ENCODE data around the gene KIF7.
A peak's percentile ranks its signal among the peaks of the same experiment; 100 is the strongest.
"Not testable (repeated sequence)": the region's sequence is repeated elsewhere in the genome, so short reads cannot be mapped to it uniquely, and the experiment has no call there.

The KIF7 gene, protein sequence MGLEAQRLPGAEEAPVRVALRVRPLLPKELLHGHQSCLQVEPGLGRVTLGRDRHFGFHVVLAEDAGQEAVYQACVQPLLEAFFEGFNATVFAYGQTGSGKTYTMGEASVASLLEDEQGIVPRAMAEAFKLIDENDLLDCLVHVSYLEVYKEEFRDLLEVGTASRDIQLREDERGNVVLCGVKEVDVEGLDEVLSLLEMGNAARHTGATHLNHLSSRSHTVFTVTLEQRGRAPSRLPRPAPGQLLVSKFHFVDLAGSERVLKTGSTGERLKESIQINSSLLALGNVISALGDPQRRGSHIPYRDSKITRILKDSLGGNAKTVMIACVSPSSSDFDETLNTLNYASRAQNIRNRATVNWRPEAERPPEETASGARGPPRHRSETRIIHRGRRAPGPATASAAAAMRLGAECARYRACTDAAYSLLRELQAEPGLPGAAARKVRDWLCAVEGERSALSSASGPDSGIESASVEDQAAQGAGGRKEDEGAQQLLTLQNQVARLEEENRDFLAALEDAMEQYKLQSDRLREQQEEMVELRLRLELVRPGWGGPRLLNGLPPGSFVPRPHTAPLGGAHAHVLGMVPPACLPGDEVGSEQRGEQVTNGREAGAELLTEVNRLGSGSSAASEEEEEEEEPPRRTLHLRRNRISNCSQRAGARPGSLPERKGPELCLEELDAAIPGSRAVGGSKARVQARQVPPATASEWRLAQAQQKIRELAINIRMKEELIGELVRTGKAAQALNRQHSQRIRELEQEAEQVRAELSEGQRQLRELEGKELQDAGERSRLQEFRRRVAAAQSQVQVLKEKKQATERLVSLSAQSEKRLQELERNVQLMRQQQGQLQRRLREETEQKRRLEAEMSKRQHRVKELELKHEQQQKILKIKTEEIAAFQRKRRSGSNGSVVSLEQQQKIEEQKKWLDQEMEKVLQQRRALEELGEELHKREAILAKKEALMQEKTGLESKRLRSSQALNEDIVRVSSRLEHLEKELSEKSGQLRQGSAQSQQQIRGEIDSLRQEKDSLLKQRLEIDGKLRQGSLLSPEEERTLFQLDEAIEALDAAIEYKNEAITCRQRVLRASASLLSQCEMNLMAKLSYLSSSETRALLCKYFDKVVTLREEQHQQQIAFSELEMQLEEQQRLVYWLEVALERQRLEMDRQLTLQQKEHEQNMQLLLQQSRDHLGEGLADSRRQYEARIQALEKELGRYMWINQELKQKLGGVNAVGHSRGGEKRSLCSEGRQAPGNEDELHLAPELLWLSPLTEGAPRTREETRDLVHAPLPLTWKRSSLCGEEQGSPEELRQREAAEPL (N-terminal part only)

DNA sequence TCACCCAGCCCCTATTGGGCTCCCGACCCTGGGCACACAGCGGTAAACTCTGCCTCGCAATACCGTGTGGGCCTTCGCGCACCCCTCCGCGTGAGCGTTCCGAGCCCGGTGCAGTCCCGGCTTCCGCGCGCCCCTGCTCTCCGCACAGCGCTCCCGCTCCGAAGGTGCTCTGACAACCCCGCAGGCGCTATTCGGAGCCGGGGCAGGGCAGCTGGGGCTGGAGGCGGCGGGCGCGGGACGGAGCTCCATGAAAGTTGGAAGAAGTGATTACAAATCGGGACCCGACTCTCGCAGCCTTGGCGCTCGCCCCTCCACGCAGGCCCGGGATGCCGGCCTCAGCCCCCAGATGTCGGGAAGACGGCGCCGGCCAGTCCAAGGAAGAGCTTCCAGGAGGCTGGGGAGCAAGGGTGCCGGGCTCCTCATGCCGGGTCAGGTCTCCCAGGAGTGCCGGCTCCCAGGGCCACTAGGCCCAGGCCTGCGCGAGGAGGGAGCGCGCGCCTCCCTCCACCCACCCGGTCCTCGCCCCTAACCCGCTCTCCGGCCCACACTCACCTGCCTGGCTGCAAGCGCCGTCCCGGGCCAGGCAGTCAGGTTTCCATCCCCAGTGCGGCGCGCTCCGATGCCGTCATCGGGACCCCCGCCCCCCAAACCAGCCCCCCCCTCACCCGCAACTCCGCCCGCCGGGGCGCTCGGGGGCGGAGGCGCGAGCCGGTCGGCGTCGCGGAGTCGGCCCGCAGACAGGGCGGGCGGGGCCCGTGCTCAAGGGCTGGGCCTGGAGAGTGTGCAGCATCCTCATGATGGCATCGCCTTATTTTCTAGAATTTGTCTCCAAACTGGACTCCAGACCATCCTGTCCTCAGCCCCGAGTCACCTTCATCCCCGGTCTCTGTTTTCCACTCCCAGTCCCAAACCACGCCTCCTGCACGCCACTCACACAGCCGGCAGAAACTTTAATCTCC lies at the start of gene KIF7:
Gene KIF7, minus strand, starts transcription at position 621 of the 959 bp plus-strand sequence. CDS start 2,537 bp downstream, outside the sequence.
- DNase-seq, result peak; percentile 28

DNA sequence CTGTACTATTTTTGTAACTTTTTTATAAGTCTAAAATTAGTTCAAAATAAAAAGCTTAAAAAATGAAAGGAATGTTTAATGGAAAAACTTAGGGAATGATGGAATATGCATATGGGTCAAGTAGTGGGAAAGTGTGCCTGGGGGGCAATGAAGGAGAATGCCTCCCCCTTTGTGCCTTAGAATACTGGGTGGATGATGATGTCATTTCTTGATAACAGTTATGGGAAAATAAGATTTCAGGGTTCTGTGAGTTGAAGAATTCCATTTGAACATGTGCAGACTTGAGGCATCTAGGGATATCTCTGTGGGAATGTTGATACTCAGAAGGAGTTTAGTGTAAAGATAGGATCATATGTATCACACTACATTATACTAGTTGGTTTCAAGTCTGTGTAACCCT lies 49.1 kb upstream of the KIF7 start:
- no peak for DNase-seq

DNA sequence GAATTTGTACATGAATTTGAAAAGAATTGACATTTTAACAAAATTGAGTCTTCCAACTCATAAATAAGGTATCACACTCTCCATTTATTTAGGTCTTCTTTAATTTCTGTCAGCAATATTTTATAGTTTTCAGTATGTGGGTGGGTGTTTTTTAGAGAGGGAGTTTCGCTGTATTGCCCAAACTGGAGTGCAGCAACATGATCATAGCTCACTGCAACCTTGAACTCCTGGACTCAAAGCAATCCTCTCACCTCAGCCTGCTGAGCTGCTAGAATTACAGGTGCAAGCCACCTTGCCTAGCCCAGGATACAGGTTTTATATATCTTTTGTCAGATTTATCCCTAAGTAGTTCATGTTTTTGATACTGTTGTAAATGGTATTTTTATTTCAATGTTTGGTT lies 39.9 kb upstream of the KIF7 start:
- no peak for DNase-seq

DNA sequence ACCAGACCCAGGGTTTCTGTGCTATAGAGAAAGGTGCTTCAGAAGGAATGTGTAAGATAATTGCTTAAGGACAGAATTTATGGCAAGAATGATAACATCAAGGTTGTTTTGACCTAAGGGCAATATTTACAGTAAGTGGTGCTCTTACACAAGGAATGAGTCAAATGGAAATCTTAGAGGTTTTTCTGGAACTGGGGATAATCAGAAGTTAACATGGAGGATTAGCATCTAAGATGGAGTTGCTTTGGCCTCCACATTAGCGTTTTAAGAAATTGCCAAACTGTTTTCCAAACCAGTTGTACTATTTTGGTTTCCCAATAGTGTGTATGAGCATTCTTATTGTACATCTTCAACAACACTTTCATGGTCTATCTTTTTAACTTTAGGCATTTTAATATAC lies 38.4 kb upstream of the KIF7 start:
- DNase-seq, result no peak

DNA sequence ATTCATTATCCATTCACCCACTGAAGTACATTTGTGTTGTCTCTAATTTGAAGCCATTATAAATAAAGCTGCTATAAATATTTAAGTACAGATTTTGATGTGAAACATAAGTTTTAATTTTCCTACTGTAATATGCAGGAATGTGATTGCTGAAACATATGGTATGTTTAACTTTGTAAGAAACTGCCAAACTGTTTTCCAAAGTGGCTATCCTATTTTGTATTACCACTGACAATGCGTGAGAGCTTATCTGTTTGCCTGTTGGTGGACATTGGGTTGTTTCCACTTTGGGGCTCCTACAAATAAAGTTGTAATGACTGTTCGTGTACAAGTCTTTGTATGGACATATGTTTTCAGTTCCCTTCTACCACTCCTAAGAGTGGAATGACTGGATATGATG lies 37.8 kb upstream of the KIF7 start:
- no peak for DNase-seq

DNA sequence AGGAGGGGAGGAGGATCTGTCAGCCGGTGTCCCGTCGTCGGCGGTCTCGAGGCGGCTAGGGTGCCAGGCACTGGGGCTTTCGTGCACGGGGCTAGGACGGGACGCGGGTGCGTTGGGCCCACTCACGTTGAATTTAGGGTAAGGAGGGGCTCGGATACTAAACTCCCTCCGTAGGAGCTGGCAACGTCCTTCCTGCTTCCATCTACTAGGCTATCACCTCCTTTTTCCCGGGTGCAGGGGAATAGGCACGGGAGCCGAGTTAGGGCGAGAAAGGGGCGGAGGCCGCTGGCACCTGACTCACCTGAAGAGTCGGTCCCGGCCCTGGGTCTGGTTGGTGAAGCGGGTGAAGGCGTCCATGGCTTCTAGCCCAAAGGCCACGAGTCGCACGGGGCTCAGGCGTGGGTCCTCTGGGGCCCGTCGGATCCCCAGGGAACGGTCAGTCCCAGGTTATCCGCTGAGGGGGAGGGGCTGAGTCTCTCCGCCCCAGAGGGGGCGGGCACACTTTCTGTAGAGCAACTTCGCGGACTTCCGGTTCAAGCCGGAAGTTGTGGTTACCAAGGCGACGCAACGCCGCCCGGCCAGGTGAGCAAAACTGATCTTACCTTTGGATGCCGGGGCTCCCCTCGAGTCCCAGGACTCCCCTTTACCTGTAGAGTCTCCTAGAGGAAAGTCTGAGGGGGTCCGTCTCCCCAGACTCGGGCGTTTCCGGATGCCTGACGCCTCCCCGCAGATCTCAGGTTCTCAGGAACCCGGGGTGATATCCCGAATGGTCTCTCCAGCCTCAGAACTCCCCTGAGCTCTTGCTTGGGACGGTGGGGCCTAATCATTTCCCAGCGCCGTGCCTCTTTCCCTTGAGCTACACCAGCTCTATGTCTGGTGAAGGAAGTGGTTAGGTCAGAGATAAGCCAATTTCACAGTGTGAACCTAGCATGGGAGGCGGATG lies 35.3 kb upstream of the KIF7 start, which contains the start of the genes PEX11A and WDR93:
Gene PEX11A, minus strand, starts transcription at position 479 of the 943 bp plus-strand sequence. Its CDS starts 122 bp downstream, at position 357.
Gene WDR93, plus strand, starts transcription at position 536 of the 943 bp plus-strand sequence. CDS start 10,936 bp downstream, outside the sequence.
- peak; percentile 76 for DNase-seq

DNA sequence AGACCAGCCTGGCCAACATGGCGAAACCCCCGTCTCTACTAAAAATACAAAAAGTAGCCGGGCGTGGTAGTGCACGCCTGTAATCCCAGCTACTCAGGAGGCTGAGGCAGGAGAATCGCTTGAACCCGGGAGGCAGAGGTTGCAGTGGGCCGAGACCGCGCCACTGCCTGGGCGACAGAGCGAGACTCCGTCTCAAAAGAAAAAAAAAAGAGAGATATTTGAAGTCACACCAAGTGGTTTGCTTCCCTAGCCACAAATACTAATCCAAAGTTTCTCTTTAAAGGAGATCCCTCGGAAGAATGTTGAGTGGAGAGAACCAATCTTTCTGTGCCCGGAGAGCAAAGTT lies 34.6 kb upstream of the KIF7 start:
- not testable (repeated sequence) for DNase-seq

DNA sequence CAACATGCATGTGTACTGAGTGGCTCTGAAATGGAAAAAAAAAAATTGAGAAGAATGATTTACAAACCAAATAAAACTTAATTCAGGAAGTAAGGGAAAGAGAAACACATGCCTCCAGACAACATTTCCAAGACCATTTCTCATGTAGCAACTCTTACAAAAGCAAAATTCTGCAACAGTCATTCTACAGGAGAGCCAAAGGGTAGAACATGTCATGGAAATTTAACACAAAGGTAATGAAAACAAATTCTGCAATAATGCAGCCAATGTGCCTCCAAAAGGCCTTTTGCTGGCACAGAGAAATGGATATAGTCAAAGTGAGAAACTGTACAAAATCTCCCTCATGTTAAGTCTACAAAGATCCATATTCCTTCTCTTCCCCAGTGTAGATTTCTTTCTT lies 31.3 kb upstream of the KIF7 start:
- no peak for DNase-seq

DNA sequence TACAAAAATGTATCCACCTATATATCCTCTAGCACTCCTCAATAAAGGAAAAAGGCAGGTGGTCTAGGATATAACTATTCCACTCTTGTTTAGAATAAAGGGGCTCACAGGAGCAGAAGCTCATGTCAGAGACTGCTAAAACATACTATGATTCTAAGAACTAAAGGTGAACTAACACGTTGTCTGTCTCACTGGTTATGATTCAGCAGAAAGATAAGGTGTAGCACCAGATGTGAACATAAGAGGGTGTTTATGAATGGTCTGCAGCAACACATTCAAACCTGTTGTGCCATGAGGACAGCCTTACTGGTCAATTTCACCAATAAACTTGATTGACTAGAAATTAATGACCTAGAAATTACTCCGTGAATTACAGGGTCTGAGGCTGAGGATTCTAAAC lies 30.7 kb upstream of the KIF7 start:
- no peak for DNase-seq

DNA sequence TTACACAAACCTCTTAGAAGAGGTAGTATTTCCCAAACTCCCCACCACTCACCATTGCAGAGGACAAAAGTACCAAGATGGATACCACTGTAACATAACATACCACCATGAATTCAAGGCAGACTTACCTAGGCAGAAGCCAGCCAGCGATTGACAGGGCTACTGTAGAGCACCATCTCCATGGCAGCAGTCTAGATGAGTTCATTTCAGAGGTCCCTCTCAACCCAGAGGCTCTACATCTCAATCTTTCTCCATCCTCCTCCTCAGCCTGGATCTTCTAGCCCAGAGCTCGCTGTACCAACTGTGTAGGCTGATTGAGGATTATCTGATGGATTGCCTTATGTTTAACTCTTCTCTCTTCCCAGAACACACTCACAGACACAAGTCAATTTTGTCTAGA lies 25.9 kb upstream of the KIF7 start:
- DNase-seq, result no peak

DNA sequence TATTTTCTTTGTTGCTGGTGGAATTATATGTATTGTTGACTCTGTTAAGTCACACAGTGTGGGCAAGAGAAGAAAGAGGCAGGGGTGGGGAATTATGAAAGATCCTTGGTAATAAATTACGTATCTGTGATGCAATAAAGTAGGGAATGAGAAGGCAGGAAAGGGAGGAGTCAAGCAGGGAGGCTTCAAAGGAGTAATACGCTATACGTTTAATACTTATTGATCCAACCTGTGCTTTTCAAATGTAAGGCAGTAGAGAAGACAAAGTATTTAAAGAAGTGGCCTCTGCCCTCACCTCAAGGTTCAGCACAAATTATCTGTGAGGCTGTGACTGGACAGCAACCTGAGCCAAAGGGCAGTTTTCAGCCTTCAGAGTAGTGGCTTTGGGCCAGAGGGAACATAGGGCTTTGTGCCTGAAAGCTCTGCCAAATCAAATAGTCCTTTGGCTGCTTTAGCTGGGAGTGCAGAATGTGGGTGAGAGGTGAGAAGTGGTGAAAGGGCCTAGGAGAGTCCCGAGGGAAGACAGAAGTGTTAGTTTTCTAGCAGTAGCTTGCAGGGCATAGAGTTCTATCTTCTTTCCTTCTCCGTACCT lies 25.1 kb upstream of the KIF7 start:
- DNase-seq, result no peak

DNA sequence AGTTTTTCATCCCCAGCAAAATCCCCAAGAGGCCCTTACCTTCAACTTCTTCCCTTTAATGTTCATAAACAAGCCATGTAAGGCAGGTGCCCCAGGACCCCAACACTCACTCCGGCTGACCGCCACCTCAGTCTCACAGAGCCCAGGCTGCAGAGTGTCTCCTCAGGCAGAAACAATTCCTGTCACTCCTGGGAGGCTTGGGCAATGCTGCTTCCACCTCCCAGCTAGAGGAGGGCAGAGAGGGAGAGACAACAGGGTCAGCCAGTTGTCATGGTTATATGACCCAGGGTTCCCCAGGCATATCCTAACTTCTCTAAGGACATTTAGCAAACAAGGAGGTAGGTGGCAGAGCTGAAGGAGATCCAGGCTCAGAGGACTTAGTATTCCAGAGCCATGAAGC lies 23.9 kb upstream of the KIF7 start, which contains the start of gene PLIN1:
Gene PLIN1, minus strand, starts transcription at position 156 of the 400 bp plus-strand sequence. CDS start 1,878 bp downstream, outside the sequence.
- DNase-seq, result no peak

DNA sequence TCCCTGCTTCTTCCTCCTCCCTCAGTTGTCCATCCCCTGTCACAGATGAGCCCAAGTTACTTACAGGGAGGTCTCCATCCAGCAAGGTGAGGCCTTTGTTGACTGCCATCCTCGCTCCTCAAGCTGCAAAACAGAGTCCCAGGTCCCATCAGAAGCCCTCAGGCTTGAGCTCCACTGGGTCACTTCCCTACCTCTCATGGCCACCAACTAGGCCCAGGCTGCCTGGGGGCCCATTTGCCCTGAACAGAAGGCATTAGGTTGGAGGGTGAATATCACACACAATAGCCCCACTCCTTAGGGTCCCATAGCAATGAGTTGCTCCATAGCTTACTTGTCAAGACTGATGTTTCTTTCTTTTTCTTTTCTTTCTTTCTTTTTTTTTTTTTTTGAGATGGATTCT lies 22.1 kb upstream of the KIF7 start:
- DNase-seq, result no peak

DNA sequence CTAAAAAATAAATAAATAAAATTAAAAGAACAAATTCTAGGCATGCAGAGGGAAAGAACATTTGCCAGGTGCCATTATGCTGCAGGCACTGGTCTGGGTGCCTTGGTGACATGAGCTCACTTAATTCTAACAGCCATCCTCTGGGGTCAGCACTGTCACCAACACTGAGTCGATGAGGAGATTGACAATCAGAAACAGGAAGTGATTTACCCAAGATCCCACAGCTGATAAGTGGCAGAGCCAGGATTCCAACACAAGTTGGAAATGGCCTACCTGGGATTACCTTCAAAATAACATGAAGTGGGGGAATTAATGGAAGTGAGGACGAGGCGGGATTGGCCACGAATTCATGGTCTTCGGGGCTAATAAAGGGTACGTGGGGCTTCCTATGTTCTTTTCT lies 20.3 kb upstream of the KIF7 start:
- DNase-seq, result no peak

DNA sequence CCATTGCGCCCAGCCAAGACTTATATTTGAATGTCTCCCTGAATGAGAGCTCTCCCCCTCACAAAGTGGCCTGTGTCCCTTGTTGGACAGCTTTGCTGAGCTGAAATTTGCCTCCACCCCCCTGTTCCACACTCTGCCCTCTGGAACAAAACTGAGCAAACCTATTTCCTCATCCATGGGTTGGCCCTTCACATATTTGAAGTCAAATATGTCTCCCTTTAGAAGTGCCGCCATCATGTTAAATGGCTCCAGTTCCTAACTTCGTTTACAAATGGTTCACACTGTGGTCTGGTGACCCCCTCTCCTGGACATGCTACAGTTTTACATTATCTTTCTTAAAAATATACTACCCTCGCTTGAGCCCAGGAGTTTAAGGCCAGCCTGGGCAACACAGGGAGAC lies 19.3 kb upstream of the KIF7 start:
- DNase-seq, result no peak

DNA sequence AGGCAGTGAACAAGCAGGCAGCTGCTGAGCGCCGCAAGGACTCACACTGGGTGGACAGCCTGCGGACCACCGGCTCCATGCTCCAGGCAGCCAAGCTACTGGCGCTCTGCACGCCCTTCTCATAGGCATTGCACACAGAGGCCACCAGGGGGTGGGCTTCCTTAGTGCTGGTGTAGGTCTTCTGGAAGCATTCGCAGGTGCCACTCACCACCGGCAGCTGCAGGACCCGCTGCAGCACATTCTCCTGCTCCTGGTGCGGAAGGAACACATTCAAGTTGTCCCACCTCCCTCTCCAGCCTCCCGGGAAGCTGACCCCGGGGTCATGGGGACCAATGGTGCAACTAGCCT lies 17.9 kb upstream of the KIF7 start:
- peak; percentile 3 for DNase-seq

DNA sequence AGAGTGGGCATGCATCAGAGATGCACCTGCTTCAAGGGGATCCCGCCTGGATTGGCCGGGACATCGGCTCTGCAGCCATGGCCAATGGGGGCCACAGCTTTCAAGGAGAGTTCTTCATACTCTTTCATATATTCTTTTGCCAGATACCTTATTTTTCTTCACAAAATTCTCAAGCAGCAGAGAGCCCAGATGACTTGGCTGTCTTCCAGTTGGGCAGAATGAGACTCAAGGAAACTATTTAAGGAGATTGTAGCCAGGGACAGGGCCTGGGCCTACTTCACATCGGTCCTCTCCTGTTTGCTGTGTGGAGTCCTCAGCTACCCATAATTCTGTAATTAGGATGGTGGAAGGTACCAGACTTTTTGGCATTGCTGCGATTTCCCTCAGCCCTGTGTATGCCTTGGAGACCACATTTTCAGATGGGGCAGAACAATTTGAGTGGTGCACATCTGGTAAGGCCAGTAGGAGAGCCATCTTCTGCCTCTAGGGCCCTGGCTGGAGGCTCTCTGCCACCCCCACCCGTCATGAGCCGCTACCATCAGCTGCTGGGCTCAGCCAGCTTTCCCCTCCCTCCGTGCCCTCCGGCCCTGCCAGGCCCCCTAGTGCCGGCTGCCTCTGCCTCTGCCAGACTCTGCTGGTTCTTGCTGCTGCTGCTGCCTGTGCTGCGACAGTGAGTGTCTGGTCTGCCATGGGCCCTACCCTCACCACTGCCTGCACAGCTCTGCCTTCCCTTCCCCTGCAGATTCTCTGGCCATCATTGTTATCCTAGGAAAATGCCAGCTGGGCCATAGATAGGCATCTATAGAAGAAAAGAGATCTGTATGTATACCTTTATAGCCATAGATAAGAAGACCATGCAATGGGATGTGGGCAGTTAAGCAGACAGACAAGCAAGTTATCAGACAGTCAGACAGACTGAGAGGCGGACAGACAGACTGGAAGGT lies 17.2 kb upstream of the KIF7 start:
- no peak for DNase-seq

DNA sequence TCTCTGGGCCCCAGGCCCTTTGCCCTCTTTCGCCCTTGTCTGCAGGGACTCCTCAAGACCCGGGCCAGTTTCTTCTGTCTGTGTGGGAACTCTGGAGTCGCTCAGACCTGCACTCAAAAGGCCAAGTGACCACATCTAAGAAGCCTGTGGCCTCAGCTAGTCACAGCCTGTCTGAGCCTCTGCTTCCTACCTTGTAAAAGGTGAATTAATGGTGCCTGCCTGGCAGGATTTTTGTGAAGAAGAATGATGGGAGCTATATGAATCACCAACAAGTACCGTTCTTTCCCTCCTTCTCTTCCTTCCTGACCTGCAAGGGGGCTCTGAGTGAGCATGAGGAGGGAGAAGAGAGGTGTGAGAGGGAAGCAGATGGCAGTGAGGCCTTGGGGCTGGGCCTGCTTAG lies 16.4 kb upstream of the KIF7 start:
- no peak for DNase-seq

Data from COR-L47 (cell line).